GM23248 (cell line): ENCODE results near the gene C2CD2.

Experiments
- EZH2 ChIP-seq: fragments of 200-600 bp; sonication (generic); IDR thresholded peaks from 2 replicates; pipeline ENCODE4 v1.6.1; 2018; ENCODE audit warnings: antibody characterized with exemption, mild to moderate bottlenecking; ENCODE audit not compliant: insufficient read depth, poor library complexity, severe bottlenecking
- EZH2phosphoT487 ChIP-seq: fragments of 200-600 bp; sonication (generic); IDR thresholded peaks from 2 replicates; pipeline ENCODE4 v1.6.1; 2018; ENCODE audit warnings: antibody characterized with exemption, moderate library complexity, mild to moderate bottlenecking, low read depth; ENCODE audit not compliant: insufficient read depth

GRCh38 chr21:41887667-41888066 is 66.2 kb downstream of the C2CD2 start:
- no peak for TF ChIP-seq EZH2
- no peak for TF ChIP-seq EZH2phosphoT487
